Left colon (tissue), 2 donors: Measurements from ENCODE around the gene BBX. TPM values are rescaled to one million over a fixed set of nuclear protein-coding genes. Genes with fewer than 3 reads are reported as not detected.

Experiments
- ATAC-seq: fragments of 200-7000 bp; cut with Tn5 transposase; one replicate; pipeline ENCODE4 v1.9.1; 2020; ENCODE audit warnings: mild to moderate bottlenecking, moderate library complexity
- DNase-seq, 2 donors: peaks; one replicate each; pipeline ENCODE4 v3.0.0-alpha.2; 2020
- intact Hi-C, 2 donors: fragments of 100-400 bp; cut with DNase I in 1 of 2; cut with micrococcal nuclease in 1 of 2; formaldehyde crosslinking; loops; one replicate each; pipeline versions ENCODE4 v1.11.2 to v1.14.0; 2022; cut with DNase I, micrococcal nuclease
- total RNA-seq, 2 donors: library from RNA; stranded (reverse); fragmentation: NEBNext Ultra II Directional; extraction: Animal tissue kit (Norgen Biotek cat#: 25700); gene quantifications; one replicate each; pipeline ENCODE4 v1.2.1, GENCODE V29; 2021
- donor health status: DM: no; HTN: no; CAD: no.
- donor health status: DM: yes; HTN: yes; CAD: no.

BBX gene
- total RNA-seq, 2 donors from 2014 or later, result 24.4 to 25.0 TPM

DNA sequence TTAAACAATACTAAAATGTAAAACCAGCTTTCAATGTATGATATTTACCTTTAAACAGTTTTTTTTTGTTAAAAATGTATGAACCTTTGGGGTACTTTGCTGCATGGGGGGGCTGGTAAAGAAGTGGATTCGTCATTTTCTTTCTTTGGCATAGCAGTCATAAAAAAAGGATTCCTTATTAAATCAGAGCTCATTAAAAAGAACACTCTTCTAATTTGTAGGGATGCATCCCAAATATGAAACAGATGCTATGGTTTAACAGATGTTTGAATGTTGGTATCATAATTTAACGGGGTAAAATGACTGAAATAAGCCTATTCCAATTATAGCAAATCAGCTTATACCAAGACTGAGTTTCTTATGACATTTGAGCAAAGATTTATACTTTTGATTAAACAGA is 234.4 kb downstream of the BBX start:
- intact Hi-C loops, result no loop called here
- no peak for ATAC-seq
- no peak for DNase-seq

DNA sequence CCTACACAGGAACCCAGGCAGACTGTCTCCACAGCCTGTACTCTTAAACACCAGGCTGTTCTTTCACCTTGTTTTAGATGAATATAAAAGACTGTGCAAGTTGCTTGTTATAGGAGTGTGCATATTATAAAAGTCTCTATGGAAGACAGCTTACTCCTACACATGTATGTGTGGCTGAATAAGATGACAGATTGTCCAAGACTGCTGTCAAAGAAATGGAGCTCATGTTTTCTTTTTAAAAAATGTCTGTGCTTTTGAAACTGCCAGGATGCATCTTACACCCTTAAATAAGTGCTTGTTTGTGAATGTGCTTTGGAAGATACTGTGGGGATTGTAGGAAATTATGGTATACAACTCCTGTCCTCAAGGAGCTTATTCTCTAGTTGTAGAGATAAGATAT is 237.4 kb downstream of the BBX start:
- intact Hi-C loops, result no loop called here
- no peak for DNase-seq
- no peak for ATAC-seq

DNA sequence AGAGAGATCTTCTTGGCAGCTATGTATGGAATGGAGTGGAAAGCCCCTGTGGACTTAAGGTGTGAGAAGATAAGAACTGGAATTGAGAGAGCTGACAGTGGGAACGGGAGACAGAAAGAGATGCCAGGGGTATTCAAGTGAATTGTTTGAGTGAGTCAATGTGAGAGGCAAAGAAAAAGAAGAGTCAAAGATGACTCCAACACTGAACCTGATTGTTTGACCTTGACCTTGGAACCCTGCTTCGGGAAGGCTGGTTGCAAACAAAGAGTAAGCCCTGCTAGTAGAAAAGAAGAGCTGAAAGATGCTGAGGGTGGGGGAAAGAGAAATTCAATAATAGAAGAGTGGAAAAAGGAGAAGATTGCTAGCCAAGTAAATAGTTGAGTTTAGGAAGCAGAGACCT is 238.6 kb downstream of the BBX start:
- ATAC-seq (no peak), DNase-seq (no peak)
- intact Hi-C loops, result no loop called here

DNA sequence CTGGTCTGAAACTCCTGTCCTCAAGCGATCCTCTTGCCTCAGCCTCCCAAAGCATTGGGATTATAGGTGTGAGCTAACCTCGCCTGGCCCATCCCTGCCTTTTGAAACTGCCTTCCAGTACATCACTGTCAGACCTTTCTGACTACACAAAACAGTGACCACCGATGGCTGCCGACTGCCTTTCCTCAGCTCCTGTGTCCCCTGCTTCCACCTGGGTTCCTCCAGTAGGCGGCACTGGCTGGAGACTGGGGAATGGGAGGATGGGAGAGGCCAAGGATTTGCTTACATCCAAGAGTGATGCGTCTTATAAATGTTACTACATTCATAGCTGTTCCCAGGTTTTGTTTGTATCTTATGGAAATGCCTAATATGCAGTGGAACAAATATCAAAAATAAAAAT is 242.8 kb downstream of the BBX start:
- ATAC-seq (no peak), DNase-seq (no peak)
- intact Hi-C loops, result no loop called here

DNA sequence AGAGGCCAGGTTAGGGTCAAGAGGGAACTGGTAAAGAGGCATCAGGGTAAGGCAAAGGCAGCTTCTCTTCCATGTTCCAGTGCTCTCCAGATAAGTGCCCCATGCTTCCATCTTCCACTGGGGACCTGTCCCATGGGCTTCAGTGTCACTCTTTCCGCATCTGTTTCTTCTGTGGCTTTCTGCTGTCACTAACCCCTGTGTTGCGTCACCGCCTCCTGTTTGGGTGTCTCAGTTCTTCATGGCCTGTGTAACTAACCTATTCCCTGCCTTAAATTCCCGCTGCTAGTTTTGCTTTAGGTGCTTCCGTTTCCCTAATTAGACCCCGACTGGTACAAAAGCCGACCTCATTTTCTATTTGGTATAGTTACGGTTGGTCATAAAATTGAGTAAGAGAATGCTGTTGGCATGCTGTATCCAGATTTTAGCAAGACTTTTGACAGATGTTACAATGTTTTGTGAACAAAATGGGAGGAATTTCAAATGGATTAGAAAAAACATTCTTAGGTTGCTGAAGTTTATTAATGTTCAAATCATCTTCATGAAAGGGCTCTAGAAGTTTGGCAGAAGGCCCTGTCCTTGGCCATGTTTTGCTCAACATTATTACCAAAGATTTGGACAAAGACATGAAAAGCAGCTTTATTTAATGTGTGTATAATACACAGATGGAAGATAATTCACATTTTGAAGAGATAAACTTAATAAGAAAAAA is 245.3 kb downstream of the BBX start:
- DNase-seq, result no peak
- intact Hi-C loops, result no loop called here
- no peak for ATAC-seq

- ATAC-seq (no peak), DNase-seq (no peak)
- intact Hi-C loops, result no loop called here
Observed at GRCh38 chr3:107769882-107770281, 247.1 kb downstream of the BBX start.

DNA sequence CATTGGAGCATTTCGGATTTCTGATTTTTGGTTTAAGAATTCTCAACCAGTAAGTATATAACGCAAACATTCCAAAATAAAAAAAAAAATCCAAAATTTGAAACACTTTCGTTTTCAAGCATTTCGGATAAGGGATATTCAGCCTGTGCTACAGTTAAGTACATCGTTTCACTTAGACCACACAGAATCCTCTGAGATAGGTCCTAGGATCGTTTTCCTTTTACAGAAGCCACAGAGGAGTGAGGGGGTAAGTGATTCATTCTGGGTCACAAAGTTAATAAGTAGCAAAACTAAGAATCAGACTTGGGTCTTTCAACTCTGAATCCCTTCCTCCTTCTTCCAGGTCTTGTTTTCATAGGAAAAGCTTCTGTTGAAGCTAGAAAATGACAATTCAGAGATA is 249.3 kb downstream of the BBX start:
- ATAC-seq (no peak), DNase-seq (no peak)
- intact Hi-C loops, result no loop called here

DNA sequence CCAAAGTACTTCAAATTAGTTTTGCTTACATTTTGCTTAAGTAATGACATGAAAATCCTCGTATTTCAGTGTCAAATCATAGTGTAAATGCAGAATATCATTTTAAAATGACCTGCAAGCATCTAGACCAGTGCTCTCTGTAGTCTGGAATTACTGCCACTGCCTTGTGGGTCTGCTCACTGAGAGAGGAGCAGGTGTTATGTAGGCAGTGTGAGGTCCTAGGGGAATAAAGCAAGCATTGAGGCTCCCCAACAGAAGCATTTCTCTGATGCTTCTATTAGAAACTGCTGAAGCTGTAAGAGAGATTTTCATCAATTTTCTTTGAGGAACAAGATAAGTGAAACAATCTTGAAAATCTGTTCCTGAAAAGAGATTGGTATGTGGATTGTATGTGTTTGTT is 253.2 kb downstream of the BBX start:
- no peak for ATAC-seq
- no peak for DNase-seq
- intact Hi-C loops, result no loop called here

- DNase-seq (no peak), ATAC-seq (no peak)
- intact Hi-C loops, result no loop called here
Observed at GRCh38 chr3:107781253-107781652, 258.5 kb downstream of the BBX start.

GRCh38 chr3:107782054-107782453 is 259.3 kb downstream of the BBX start:
- DNase-seq, result no peak
- ATAC-seq, result no peak
- intact Hi-C loops, result no loop called here

DNA sequence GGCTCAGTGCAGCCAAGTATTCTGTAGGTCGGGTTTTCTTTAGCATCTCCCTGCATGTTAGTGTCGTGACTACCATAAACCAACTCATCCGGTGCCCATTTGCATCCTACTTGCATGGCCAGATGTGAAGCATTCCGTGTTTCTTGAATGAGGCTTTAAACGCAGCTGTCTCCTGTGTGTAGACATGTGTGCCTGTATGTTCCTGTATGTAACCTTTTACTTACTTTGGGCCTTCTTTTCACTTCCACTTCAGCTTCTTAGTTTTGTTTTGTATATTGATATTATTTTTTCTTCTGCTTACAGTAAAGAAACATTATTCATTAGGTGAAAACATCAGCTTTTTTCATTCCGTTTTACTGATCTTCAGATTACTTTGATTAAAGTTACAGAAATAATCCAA is 267.9 kb downstream of the BBX start:
- ATAC-seq (no peak), DNase-seq (no peak)
- intact Hi-C loops, result no loop called here

DNA sequence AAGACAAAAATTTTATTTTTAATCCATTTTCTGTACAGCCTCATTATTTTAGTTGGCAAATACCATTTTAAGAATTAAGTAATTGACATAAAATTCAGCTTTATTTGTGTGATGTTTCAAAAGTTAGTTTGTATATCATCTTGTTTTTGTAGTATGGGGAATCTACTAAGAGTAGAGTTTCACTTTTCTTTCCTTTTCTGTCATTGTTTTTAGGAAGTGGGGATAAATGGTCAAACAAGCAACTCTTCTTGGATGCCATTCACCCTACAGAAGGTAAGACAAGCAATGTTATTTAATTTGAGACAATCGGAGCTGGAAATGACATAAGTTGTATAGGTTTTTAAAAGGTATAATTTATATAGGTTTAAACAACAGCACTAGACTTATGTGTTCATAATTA is 268.3 kb downstream of the BBX start:
- no peak for ATAC-seq
- intact Hi-C loops, result no loop called here
- DNase-seq, result no peak

- intact Hi-C loops, result no loop called here
- DNase-seq (no peak), ATAC-seq (no peak)
Observed at GRCh38 chr3:107791450-107791849, 268.7 kb downstream of the BBX start.

GRCh38 chr3:107794664-107795443 is 272.1 kb downstream of the BBX start:
- ATAC-seq (no peak), DNase-seq (no peak)
- intact Hi-C loops, result no loop called here

- intact Hi-C loops, result no loop called here
- DNase-seq, result no peak
- ATAC-seq, result no peak
Observed at GRCh38 chr3:107795514-107796094, 272.8 kb downstream of the BBX start.

GRCh38 chr3:107796791-107797190 is 274.0 kb downstream of the BBX start:
- no peak for DNase-seq
- peak; percentile 52 for ATAC-seq
- intact Hi-C loops, result no loop called here

GRCh38 chr3:107797586-107797985 is 274.8 kb downstream of the BBX start:
- ATAC-seq (no peak), DNase-seq (no peak)
- intact Hi-C loops, result no loop called here

GRCh38 chr3:107798381-107798780 is 275.6 kb downstream of the BBX start:
- intact Hi-C loops, result no loop called here
- no peak for DNase-seq
- ATAC-seq, result no peak

DNA sequence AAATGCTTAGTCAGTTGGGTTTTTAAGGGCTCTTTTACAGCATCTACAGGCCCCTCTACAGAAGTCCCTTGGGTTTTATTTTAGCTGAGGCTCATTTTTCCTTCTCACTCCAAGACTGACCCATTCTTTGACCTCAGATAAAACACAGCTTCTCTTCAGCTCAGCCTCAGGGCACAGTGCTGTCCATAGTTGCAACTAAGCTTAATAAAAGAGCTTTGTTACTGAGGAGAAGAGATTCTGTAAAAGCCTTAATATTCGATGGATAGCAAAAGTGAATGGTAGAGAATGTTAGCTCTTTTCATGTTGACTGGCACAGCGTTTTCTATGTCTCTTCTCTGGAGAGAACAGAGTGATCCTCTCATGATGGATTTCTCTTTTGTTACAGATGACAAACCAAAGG is 277.9 kb downstream of the BBX start:
- ATAC-seq, result no peak
- intact Hi-C loops, result no loop called here
- no peak for DNase-seq

DNA sequence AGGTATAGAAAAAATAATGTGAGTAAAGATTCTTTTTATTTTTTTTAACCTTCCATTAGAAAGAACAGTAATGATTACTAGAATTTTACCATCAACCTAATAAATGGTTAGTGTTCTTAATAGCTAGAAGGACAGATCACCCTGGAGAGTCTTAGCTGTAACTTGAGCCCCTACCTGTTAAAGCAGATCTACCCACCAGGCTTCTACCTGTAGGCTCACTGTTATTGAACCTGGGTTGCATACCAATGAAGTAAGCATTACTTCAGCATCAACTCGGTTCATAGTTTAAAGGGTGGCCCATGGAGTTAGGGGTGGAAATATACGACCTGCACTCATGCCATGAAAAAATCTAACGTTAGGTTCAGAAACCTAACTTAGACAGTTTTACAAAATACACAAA is 280.4 kb downstream of the BBX start:
- ATAC-seq, result no peak
- no peak for DNase-seq
- intact Hi-C loops, result no loop called here
